ENCODE data around the gene WIPF1.

GRCh38 chr2:174552880-174553279, 44.7 kb downstream of the WIPF1 start:
- TF ChIP-seq CTCF (IDR thresholded peaks at IDR 0.05) (no peak), POLR2AphosphoS5 (IDR thresholded peaks at IDR 0.05; ENCODE audit: insufficient read depth in 1 of 2, low read depth in 1 of 2) (no peak), POLR2A (IDR thresholded peaks at IDR 0.05) (no peak)
